Transverse colon (tissue), 4 donors: ENCODE data around the gene PIK3C2G. TPM values are rescaled to one million over a fixed set of nuclear protein-coding genes. Genes with fewer than 3 reads are reported as not detected.

Source experiments
- DNase-seq: peaks from one replicate; pipeline ENCODE4 v3.0.0-alpha.2; 2019
- H3K27ac ChIP-seq, 4 donors: fragments of 200-600 bp; sonication (generic); 2 replicates each; pipeline ENCODE4 v1.5.1; 2016 to 2018; ENCODE audit warnings: inconsistent platforms in 4 of 4
- H3K27me3 ChIP-seq: fragments of 200-600 bp; sonication (generic); 2 replicates; pipeline ENCODE4 v1.5.1; 2017; ENCODE audit warnings: inconsistent platforms
- H3K36me3 ChIP-seq, 4 donors: fragments of 200-600 bp; sonication (generic); 2 replicates each; pipeline ENCODE4 v1.5.1; 2017 to 2019; ENCODE audit warnings: inconsistent platforms in 4 of 4
- H3K4me1 ChIP-seq, 4 donors: fragments of 200-600 bp; sonication (generic); 2 replicates each; pipeline ENCODE4 v1.5.1; 2017 to 2020; ENCODE audit warnings: inconsistent platforms in 4 of 4
- H3K4me3 ChIP-seq, 4 donors: fragments of 200-600 bp; sonication (generic); 1 replicate in 1 of 4; 2 replicates in 3 of 4; pipeline versions ENCODE4 v1.5.1 to v1.6.1; 2017 to 2019; ENCODE audit warnings: inconsistent platforms in 4 of 4
- H3K9me3 ChIP-seq, 2 donors: fragments of 200-600 bp; sonication (generic); 2 replicates each; pipeline ENCODE4 v1.5.1; 2017 to 2019; ENCODE audit warnings: inconsistent platforms in 2 of 2
- CTCF ChIP-seq, 5 experiments: fragments of 200-600 bp in 3 of 5; fragments of 450-650 bp in 2 of 5; sonication (generic) in 3 of 5; IDR thresholded peaks; 1 replicate in 2 of 5; 2 replicates in 3 of 5; pipeline ENCODE4 v1.5.1; 2016 to 2017; ENCODE audit warnings: antibody characterized with exemption in 5 of 5, inconsistent platforms in 3 of 5, mild to moderate bottlenecking in 2 of 5, moderate library complexity in 1 of 5
- EP300 ChIP-seq: sonication (generic); formaldehyde crosslinking; IDR thresholded peaks from one replicate; pipeline ENCODE4 v1.6.1; 2017; ENCODE audit warnings: antibody characterized with exemption, low read depth
- POLR2A ChIP-seq: fragments of 450-650 bp; IDR thresholded peaks from one replicate; pipeline ENCODE4 v1.6.1; 2016; ENCODE audit warnings: antibody characterized with exemption, mild to moderate bottlenecking, moderate library complexity
- POLR2AphosphoS5 ChIP-seq, 3 donors: sonication (generic); formaldehyde crosslinking; IDR thresholded peaks; one replicate each; pipeline ENCODE4 v1.6.1; 2016; ENCODE audit warnings: antibody characterized with exemption in 3 of 3
- in situ Hi-C, 4 donors: fragments of 200-750 bp; cut with MboI; loops; one replicate each; pipeline versions ENCODE4 v1.15.0 to v1.15.1; 2017; ENCODE audit warnings: low sequenced_read_pairs in 3 of 4, low pct_ligation_motif_present in 1 of 4, low pct_unique_long_range_greater_than_20kb in 1 of 4
- intact Hi-C: fragments of 100-400 bp; cut with DNase I; formaldehyde crosslinking; loops from one replicate; pipeline ENCODE4 v1.15.1; 2023; ENCODE audit warnings: low total_unique reads
- total RNA-seq, 4 donors: library from RNA; depleted of rRNA; stranded (reverse); fragments of >200 nt; gene quantifications; one replicate each; pipeline ENCODE4 v1.1.0, GENCODE V29; 2016

Gene PIK3C2G
- total RNA-seq, 4 donors from 2014 or later: 0.32 to 2.7 (median 1.1) TPM

GRCh38 chr12:18583655-18584054, 322.3 kb downstream of the PIK3C2G start:
- TF ChIP-seq POLR2A (no peak), POLR2AphosphoS5 (IDR thresholded peaks at IDR 0.05) (no peak), CTCF (IDR thresholded peaks at IDR 0.05) (no peak), EP300 (no peak)
- no peaks in the 10 kb centered on the region for H3K36me3 ChIP-seq
- H3K27me3 ChIP-seq: no peaks in the 10 kb centered on the region
- intact Hi-C loops: no loop called here
- H3K4me3 ChIP-seq: no peak overlapping the region
- H3K4me1 ChIP-seq: no peaks in the 10 kb centered on the region
- DNase-seq: no peak
- in situ Hi-C loops: no loop called here
- H3K9me3 ChIP-seq: no peaks in the 10 kb centered on the region
- H3K27ac ChIP-seq: no peak overlapping the region

- in situ Hi-C loops: no loop called here
These were observed 325.3 kb downstream of the PIK3C2G start for GRCh38 chr12:18586581-18586980.

GRCh38 chr12:18589316-18589715, 328.0 kb downstream of the PIK3C2G start:
- TF ChIP-seq POLR2AphosphoS5 (IDR thresholded peaks at IDR 0.05) (no peak), EP300 (no peak), CTCF (IDR thresholded peaks at IDR 0.05) (no peak), POLR2A (no peak)
- Histone ChIP-seq H3K4me1 (no peaks in the 10 kb centered on the region), H3K27me3 (no peaks in the 10 kb centered on the region), H3K36me3 (no peaks in the 10 kb centered on the region), H3K4me3 (no peak overlapping the region), H3K27ac (no peak overlapping the region), H3K9me3 (no peaks in the 10 kb centered on the region)
- DNase-seq: no peak
- intact Hi-C loops: no loop called here
- in situ Hi-C loops: no loop called here

More at GRCh38 chr12:18586581-18586980, 325.3 kb downstream of the PIK3C2G start:
- H3K27me3 ChIP-seq: no peaks in the 10 kb centered on the region
- no peak overlapping the region for H3K4me3 ChIP-seq
- TF ChIP-seq POLR2AphosphoS5 (IDR thresholded peaks at IDR 0.05) (no peak), EP300 (no peak), CTCF (IDR thresholded peaks at IDR 0.05) (no peak), POLR2A (no peak)
- DNase-seq: no peak
- no peaks in the 10 kb centered on the region for H3K4me1 ChIP-seq
- H3K9me3 ChIP-seq: no peaks in the 10 kb centered on the region
- H3K36me3 ChIP-seq: no peaks in the 10 kb centered on the region
- no peak overlapping the region for H3K27ac ChIP-seq
- intact Hi-C loops: no loop called here

GRCh38 chr12:18591473-18591872, 330.2 kb downstream of the PIK3C2G start:
- H3K27me3 ChIP-seq: no peaks in the 10 kb centered on the region
- no peaks in the 10 kb centered on the region for H3K36me3 ChIP-seq
- intact Hi-C loops: no loop called here
- no peak overlapping the region for H3K4me3 ChIP-seq
- no peak overlapping the region for H3K27ac ChIP-seq
- TF ChIP-seq EP300 (no peak), POLR2A (no peak), POLR2AphosphoS5 (IDR thresholded peaks at IDR 0.05) (no peak), CTCF (IDR thresholded peaks at IDR 0.05) (no peak)
- no peaks in the 10 kb centered on the region for H3K4me1 ChIP-seq
- in situ Hi-C loops: no loop called here
- H3K9me3 ChIP-seq: no peaks in the 10 kb centered on the region
- DNase-seq: no peak
